Esophagus muscularis mucosa (tissue), 3 donors: Measurements from ENCODE around the gene VCPKMT.

Experiments
- CTCF ChIP-seq, 3 experiments: fragments of 200-600 bp in 2 of 3; fragments of 450-650 bp in 1 of 3; sonication (generic) in 2 of 3; IDR thresholded peaks; one replicate each; pipeline ENCODE4 v1.5.1; 2017 to 2019; ENCODE audit warnings: antibody characterized with exemption in 3 of 3, mild to moderate bottlenecking in 2 of 3, moderate library complexity in 1 of 3
- POLR2A ChIP-seq: fragments of 450-650 bp; IDR thresholded peaks from one replicate; pipeline ENCODE4 v1.6.1; 2017; ENCODE audit warnings: antibody characterized with exemption, moderate library complexity, mild to moderate bottlenecking, low read depth

- TF ChIP-seq CTCF (IDR thresholded peaks at IDR 0.05): no peak
- no peak for TF ChIP-seq POLR2A
Observed at GRCh38 chr14:50094056-50094755, 22.2 kb downstream of the VCPKMT start.
